ENCODE results near the gene CD1B.

GRCh38 chr1:158310623-158311022, 20.7 kb downstream of the CD1B start:
- TF ChIP-seq TAF1 (IDR thresholded peaks at IDR 0.05; ENCODE audit: borderline replicate concordance, low read depth, low read length) (no peak), FOXM1 (IDR thresholded peaks at IDR 0.05; ENCODE audit: low read depth) (no peak), POLR2AphosphoS5 (IDR thresholded peaks at IDR 0.05; ENCODE audit: low read depth, low read length) (no peak)
